HCT116 (cell line): ENCODE measurements around the gene TRMT11.
"Not testable (repeated sequence)": the region's sequence is repeated elsewhere in the genome, so short reads cannot be mapped to it uniquely, and the experiment has no call there.

Experiments
- EZH2 ChIP-seq: fragments of 200-600 bp; sonication (generic); IDR thresholded peaks from 2 replicates; pipeline ENCODE4 v1.6.1; 2017; ENCODE audit warnings: antibody characterized with exemption, mixed run types
- POLR2AphosphoS5 ChIP-seq: IDR thresholded peaks from 2 replicates; pipeline ENCODE4 v1.6.1; 2011; ENCODE audit warnings: mild to moderate bottlenecking, low read depth, low read length, moderate library complexity
- TF ChIP-seq, protein P1 (sequence below): IDR thresholded peaks from 2 replicates; pipeline ENCODE4 v1.6.1; 2012
- TF ChIP-seq, protein P2 (sequence below), 3 experiments: fragments of 200-600 bp in 1 of 3; sonication (generic) in 1 of 3; IDR thresholded peaks in 2 of 3; conservative IDR thresholded peaks in 1 of 3; 2 replicates each; pipeline ENCODE4 v1.5.1; 2012 to 2017; ENCODE audit warnings: low read depth in 2 of 3, low read length in 2 of 3, antibody characterized with exemption in 1 of 3, borderline replicate concordance in 1 of 3, control low read depth in 1 of 3, mild to moderate bottlenecking in 1 of 3, mixed read lengths in 1 of 3, mixed run types in 1 of 3, moderate library complexity in 1 of 3; ENCODE audit not compliant: insufficient read depth in 1 of 3

DNA sequence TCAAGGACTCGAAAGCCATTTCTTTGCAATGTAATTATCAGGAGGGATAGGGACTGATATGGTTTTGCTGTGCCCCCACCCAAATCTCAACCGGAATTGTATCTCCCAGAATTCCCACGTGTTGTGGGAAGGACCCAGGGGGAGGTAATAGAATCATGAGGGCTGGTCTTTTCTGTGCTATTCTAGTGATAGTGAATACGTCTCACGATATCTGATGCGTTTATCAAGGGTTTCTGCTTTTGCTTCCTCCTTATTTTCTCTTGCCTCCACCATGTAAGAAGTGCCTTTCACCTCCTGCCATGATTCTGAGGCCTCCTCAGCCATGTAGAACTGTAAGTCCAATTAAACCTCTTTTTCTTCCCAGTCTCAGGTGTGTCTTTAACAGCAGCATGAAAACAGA lies 35.6 kb upstream of the TRMT11 start:
- TF ChIP-seq, protein P1, sequence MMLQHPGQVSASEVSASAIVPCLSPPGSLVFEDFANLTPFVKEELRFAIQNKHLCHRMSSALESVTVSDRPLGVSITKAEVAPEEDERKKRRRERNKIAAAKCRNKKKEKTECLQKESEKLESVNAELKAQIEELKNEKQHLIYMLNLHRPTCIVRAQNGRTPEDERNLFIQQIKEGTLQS, result not testable (repeated sequence)
- TF ChIP-seq POLR2AphosphoS5, EZH2: not testable (repeated sequence)
- TF ChIP-seq, protein P2, sequence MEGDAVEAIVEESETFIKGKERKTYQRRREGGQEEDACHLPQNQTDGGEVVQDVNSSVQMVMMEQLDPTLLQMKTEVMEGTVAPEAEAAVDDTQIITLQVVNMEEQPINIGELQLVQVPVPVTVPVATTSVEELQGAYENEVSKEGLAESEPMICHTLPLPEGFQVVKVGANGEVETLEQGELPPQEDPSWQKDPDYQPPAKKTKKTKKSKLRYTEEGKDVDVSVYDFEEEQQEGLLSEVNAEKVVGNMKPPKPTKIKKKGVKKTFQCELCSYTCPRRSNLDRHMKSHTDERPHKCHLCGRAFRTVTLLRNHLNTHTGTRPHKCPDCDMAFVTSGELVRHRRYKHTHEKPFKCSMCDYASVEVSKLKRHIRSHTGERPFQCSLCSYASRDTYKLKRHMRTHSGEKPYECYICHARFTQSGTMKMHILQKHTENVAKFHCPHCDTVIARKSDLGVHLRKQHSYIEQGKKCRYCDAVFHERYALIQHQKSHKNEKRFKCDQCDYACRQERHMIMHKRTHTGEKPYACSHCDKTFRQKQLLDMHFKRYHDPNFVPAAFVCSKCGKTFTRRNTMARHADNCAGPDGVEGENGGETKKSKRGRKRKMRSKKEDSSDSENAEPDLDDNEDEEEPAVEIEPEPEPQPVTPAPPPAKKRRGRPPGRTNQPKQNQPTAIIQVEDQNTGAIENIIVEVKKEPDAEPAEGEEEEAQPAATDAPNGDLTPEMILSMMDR (IDR thresholded peaks at IDR 0.05 in 2 of 3, conservative IDR thresholded peaks at IDR 0.05 in 1 of 3; ENCODE audit: borderline replicate concordance in 1 of 3, insufficient read depth in 1 of 3, low read depth in 2 of 3, low read length in 2 of 3), result not testable (repeated sequence)
